DLD1 (cell line): Measurements from ENCODE around the gene TMC8.
"Not testable (repeated sequence)": the region's sequence is repeated elsewhere in the genome, so short reads cannot be mapped to it uniquely, and the experiment has no call there.

Experiments
- in situ Hi-C: cut with HindIII; loops from 2 replicates; pipeline ENCODE4 v1.10.0; 2017; ENCODE audit warnings: low sequenced_read_pairs

TMC8 gene

GRCh38 chr17:78108726-78109488 is 21.7 kb upstream of the TMC8 start:
- in situ Hi-C loops = no loop called here

- in situ Hi-C loops = no loop called here
Observed at GRCh38 chr17:78109489-78109761, 21.1 kb upstream of the TMC8 start.

GRCh38 chr17:78110363-78111015 is 20.1 kb upstream of the TMC8 start:
- in situ Hi-C loops = no loop called here

GRCh38 chr17:78111016-78111726 is 19.4 kb upstream of the TMC8 start:
- in situ Hi-C loops = no loop called here

- in situ Hi-C loops = no loop called here
Observed at GRCh38 chr17:78111727-78112517, 18.6 kb upstream of the TMC8 start.

GRCh38 chr17:78112518-78113471 is 17.8 kb upstream of the TMC8 start:
- in situ Hi-C loops = no loop called here

GRCh38 chr17:78113804-78114785 is 16.5 kb upstream of the TMC8 start:
- in situ Hi-C loops = no loop called here

- in situ Hi-C loops = no loop called here
Observed at GRCh38 chr17:78114831-78115723, 15.5 kb upstream of the TMC8 start.

GRCh38 chr17:78115803-78116202 is 14.8 kb upstream of the TMC8 start:
- in situ Hi-C loops = not testable (repeated sequence)

GRCh38 chr17:78116411-78116810 is 14.2 kb upstream of the TMC8 start:
- in situ Hi-C loops = no loop called here

- in situ Hi-C loops = no loop called here
Observed at GRCh38 chr17:78117027-78117981, 13.3 kb upstream of the TMC8 start.

- in situ Hi-C loops = no loop called here
Observed at GRCh38 chr17:78118801-78119241, 11.8 kb upstream of the TMC8 start.

GRCh38 chr17:78120537-78120936 is 10.0 kb upstream of the TMC8 start:
- in situ Hi-C loops = no loop called here

GRCh38 chr17:78120971-78121800 is 9.4 kb upstream of the TMC8 start:
- in situ Hi-C loops = no loop called here

GRCh38 chr17:78121801-78122215 is 8.8 kb upstream of the TMC8 start:
- in situ Hi-C loops = no loop called here
